ENCODE measurements around the gene OR1A1.

DNA sequence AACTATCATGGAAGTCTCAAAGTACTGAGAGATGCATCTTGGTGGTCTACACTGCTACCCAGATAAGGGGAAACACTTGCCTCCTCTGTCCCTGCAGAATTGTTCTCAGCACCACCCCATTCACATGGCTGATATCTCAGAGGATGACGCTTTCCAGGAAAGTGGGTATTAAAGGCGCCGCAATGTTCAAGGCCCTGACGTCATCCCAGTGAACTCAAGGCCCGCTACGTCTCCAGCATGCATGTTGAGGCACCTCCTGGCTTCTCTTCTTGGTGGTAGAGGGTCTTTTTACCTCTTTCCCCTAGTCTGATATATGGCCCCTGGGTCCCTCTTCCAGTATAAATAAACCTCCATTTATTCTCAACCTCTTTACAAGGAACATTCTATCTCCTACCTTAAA lies 1.0 kb downstream of the OR1A1 start:
- TF ChIP-seq EZH2 (IDR thresholded peaks at IDR 0.05), result no peak
- TF ChIP-seq, protein P1, sequence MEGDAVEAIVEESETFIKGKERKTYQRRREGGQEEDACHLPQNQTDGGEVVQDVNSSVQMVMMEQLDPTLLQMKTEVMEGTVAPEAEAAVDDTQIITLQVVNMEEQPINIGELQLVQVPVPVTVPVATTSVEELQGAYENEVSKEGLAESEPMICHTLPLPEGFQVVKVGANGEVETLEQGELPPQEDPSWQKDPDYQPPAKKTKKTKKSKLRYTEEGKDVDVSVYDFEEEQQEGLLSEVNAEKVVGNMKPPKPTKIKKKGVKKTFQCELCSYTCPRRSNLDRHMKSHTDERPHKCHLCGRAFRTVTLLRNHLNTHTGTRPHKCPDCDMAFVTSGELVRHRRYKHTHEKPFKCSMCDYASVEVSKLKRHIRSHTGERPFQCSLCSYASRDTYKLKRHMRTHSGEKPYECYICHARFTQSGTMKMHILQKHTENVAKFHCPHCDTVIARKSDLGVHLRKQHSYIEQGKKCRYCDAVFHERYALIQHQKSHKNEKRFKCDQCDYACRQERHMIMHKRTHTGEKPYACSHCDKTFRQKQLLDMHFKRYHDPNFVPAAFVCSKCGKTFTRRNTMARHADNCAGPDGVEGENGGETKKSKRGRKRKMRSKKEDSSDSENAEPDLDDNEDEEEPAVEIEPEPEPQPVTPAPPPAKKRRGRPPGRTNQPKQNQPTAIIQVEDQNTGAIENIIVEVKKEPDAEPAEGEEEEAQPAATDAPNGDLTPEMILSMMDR (IDR thresholded peaks at IDR 0.05 in 2 of 3, conservative IDR thresholded peaks at IDR 0.05 in 1 of 3; ENCODE audit: borderline replicate concordance in 1 of 3, insufficient read depth in 1 of 3, low read depth in 2 of 3, low read length in 2 of 3), result no peak
- no peak for TF ChIP-seq EGR1 (IDR thresholded peaks at IDR 0.05; ENCODE audit: low read depth)
- TF ChIP-seq SIN3A (IDR thresholded peaks at IDR 0.05; ENCODE audit: low read depth), result no peak
- no peak for TF ChIP-seq FOSL1 (IDR thresholded peaks at IDR 0.05; ENCODE audit: low read depth)
- TF ChIP-seq, protein P2, sequence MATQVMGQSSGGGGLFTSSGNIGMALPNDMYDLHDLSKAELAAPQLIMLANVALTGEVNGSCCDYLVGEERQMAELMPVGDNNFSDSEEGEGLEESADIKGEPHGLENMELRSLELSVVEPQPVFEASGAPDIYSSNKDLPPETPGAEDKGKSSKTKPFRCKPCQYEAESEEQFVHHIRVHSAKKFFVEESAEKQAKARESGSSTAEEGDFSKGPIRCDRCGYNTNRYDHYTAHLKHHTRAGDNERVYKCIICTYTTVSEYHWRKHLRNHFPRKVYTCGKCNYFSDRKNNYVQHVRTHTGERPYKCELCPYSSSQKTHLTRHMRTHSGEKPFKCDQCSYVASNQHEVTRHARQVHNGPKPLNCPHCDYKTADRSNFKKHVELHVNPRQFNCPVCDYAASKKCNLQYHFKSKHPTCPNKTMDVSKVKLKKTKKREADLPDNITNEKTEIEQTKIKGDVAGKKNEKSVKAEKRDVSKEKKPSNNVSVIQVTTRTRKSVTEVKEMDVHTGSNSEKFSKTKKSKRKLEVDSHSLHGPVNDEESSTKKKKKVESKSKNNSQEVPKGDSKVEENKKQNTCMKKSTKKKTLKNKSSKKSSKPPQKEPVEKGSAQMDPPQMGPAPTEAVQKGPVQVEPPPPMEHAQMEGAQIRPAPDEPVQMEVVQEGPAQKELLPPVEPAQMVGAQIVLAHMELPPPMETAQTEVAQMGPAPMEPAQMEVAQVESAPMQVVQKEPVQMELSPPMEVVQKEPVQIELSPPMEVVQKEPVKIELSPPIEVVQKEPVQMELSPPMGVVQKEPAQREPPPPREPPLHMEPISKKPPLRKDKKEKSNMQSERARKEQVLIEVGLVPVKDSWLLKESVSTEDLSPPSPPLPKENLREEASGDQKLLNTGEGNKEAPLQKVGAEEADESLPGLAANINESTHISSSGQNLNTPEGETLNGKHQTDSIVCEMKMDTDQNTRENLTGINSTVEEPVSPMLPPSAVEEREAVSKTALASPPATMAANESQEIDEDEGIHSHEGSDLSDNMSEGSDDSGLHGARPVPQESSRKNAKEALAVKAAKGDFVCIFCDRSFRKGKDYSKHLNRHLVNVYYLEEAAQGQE (IDR thresholded peaks at IDR 0.05; ENCODE audit: low read depth), result no peak
- TF ChIP-seq POLR2A (IDR thresholded peaks at IDR 0.05; ENCODE audit: borderline replicate concordance, extremely low read depth, insufficient read depth, insufficient read length), result no peak
- no peak for TF ChIP-seq ZFX (IDR thresholded peaks at IDR 0.05)
- TF ChIP-seq, protein P3, sequence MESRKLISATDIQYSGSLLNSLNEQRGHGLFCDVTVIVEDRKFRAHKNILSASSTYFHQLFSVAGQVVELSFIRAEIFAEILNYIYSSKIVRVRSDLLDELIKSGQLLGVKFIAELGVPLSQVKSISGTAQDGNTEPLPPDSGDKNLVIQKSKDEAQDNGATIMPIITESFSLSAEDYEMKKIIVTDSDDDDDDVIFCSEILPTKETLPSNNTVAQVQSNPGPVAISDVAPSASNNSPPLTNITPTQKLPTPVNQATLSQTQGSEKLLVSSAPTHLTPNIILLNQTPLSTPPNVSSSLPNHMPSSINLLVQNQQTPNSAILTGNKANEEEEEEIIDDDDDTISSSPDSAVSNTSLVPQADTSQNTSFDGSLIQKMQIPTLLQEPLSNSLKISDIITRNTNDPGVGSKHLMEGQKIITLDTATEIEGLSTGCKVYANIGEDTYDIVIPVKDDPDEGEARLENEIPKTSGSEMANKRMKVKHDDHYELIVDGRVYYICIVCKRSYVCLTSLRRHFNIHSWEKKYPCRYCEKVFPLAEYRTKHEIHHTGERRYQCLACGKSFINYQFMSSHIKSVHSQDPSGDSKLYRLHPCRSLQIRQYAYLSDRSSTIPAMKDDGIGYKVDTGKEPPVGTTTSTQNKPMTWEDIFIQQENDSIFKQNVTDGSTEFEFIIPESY (IDR thresholded peaks at IDR 0.05; ENCODE audit: extremely low read depth, insufficient replicate concordance, low read length), result no peak
- TF ChIP-seq TCF7L2 (IDR thresholded peaks at IDR 0.05; ENCODE audit: borderline replicate concordance, extremely low read depth, insufficient read depth, insufficient read length), result no peak
- TF ChIP-seq, protein P4, sequence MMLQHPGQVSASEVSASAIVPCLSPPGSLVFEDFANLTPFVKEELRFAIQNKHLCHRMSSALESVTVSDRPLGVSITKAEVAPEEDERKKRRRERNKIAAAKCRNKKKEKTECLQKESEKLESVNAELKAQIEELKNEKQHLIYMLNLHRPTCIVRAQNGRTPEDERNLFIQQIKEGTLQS (IDR thresholded peaks at IDR 0.05), result no peak
- TF ChIP-seq ELF1 (IDR thresholded peaks at IDR 0.05; ENCODE audit: borderline replicate concordance, low read depth), result no peak
- TF ChIP-seq, protein P5, sequence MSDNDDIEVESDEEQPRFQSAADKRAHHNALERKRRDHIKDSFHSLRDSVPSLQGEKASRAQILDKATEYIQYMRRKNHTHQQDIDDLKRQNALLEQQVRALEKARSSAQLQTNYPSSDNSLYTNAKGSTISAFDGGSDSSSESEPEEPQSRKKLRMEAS (IDR thresholded peaks at IDR 0.05), result no peak
- TF ChIP-seq CEBPB (IDR thresholded peaks at IDR 0.05; ENCODE audit: low read depth), result no peak

Data from HCT116 (cell line).